ENCODE measurements around the gene RAB8A. TPM values are rescaled to one million over a fixed set of nuclear protein-coding genes. Genes with fewer than 3 reads are reported as not detected.

RAB8A gene
- total and polyA plus RNA-seq, 12 donors = 32.0 to 143 (median 67.3) TPM

GRCh38 chr19:16146112-16146511 lies 34.4 kb downstream of the RAB8A start:
- intact Hi-C loops (cut with DNase I) = no loop called here
- no peak for DNase-seq
- H3K36me3 ChIP-seq (replicated peaks in 1 of 2) = no peaks in the 10 kb centered on the region
- no peaks in the 10 kb centered on the region for H3K4me1 ChIP-seq (replicated peaks in 1 of 2)
- H3K27ac ChIP-seq = no peak overlapping the region
- H3K4me3 ChIP-seq = no peak overlapping the region
- 62 to 79% (median 74%) methylated on average over 5 of the region's 5 CpGs for WGBS, 4 donors
- TF ChIP-seq, protein P1, sequence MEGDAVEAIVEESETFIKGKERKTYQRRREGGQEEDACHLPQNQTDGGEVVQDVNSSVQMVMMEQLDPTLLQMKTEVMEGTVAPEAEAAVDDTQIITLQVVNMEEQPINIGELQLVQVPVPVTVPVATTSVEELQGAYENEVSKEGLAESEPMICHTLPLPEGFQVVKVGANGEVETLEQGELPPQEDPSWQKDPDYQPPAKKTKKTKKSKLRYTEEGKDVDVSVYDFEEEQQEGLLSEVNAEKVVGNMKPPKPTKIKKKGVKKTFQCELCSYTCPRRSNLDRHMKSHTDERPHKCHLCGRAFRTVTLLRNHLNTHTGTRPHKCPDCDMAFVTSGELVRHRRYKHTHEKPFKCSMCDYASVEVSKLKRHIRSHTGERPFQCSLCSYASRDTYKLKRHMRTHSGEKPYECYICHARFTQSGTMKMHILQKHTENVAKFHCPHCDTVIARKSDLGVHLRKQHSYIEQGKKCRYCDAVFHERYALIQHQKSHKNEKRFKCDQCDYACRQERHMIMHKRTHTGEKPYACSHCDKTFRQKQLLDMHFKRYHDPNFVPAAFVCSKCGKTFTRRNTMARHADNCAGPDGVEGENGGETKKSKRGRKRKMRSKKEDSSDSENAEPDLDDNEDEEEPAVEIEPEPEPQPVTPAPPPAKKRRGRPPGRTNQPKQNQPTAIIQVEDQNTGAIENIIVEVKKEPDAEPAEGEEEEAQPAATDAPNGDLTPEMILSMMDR (IDR thresholded peaks at IDR 0.05) = no peak
- TF ChIP-seq POLR2A (IDR thresholded peaks at IDR 0.05) = no peak
- no peaks in the 10 kb centered on the region for H3K9me3 ChIP-seq (replicated peaks in 1 of 3)
- no peaks in the 10 kb centered on the region for H3K27me3 ChIP-seq

GRCh38 chr19:16148443-16149229 lies 36.9 kb downstream of the RAB8A start:
- WGBS, 4 donors = 72 to 76% (median 76%) methylated on average over 8 of the region's 8 CpGs
- no peaks in the 10 kb centered on the region for H3K27me3 ChIP-seq
- no peak overlapping the region for H3K27ac ChIP-seq
- no peak for DNase-seq
- no peak overlapping the region for H3K4me3 ChIP-seq
- TF ChIP-seq, protein P1 (IDR thresholded peaks at IDR 0.05) = no peak
- TF ChIP-seq POLR2A (IDR thresholded peaks at IDR 0.05) = no peak
- intact Hi-C loops (cut with DNase I) = no loop called here
- no peaks in the 10 kb centered on the region for H3K4me1 ChIP-seq (replicated peaks in 1 of 2)
- H3K36me3 ChIP-seq (replicated peaks in 1 of 2) = no peaks in the 10 kb centered on the region
- no peaks in the 10 kb centered on the region for H3K9me3 ChIP-seq (replicated peaks in 1 of 3)

- H3K36me3 ChIP-seq (replicated peaks in 1 of 2) = no peaks in the 10 kb centered on the region
- TF ChIP-seq POLR2A (IDR thresholded peaks at IDR 0.05) = no peak
- TF ChIP-seq, protein P1 (IDR thresholded peaks at IDR 0.05) = no peak
- DNase-seq = no peak
- intact Hi-C loops (cut with DNase I) = no loop called here
- H3K27me3 ChIP-seq = no peaks in the 10 kb centered on the region
- no peaks in the 10 kb centered on the region for H3K4me1 ChIP-seq (replicated peaks in 1 of 2)
- WGBS, 4 donors = 82 to 87% (median 84%) methylated on average over 5 to 11 of the region's 11 CpGs
- no peak overlapping the region for H3K4me3 ChIP-seq
- no peaks in the 10 kb centered on the region for H3K9me3 ChIP-seq (replicated peaks in 1 of 3)
- H3K27ac ChIP-seq = no peak overlapping the region
Observed at GRCh38 chr19:16153582-16154336, 42.1 kb downstream of the RAB8A start.

- DNase-seq = no peak
- Histone ChIP-seq H3K27ac (no peak overlapping the region), H3K27me3 (no peaks in the 10 kb centered on the region), H3K9me3 (replicated peaks in 1 of 3) (no peaks in the 10 kb centered on the region), H3K4me1 (replicated peaks in 1 of 2) (no peaks in the 10 kb centered on the region), H3K36me3 (replicated peaks in 1 of 2) (no peaks in the 10 kb centered on the region), H3K4me3 (no peak overlapping the region)
- TF ChIP-seq, protein P1 (IDR thresholded peaks at IDR 0.05) = no peak
- no peak for TF ChIP-seq POLR2A (IDR thresholded peaks at IDR 0.05)
- intact Hi-C loops (cut with DNase I) = no loop called here
- 93 to 95% (median 94%) methylated on average over 8 of the region's 8 CpGs for WGBS, 4 donors
Observed at GRCh38 chr19:16154557-16154956, 42.9 kb downstream of the RAB8A start.

All from adrenal gland (tissue), 12 donors.